ENCODE data around the gene ZC3H15.
"Not testable (repeated sequence)": the region's sequence is repeated elsewhere in the genome, so short reads cannot be mapped to it uniquely, and the experiment has no call there.

The ZC3H15 gene

DNA sequence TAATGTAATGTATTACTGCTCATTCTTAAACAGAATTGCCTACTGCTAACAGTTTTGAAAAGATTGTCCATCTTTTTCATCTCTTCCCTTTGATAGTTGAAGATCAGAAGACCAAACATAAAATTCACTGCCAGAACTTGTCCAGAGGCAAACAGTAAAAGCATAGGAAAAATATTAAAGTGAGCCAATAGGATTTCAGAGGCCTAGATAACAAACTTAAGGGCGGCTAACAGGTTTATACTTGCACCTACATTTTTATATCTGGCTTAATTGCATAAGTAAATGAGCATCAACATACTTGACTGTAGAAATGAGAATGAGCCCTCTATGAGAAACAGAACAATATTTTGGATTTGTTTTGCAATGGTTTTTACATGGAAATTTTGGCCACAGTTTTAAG is 30.3 kb downstream of the ZC3H15 start:
- Histone ChIP-seq H3F3A (ENCODE audit: control insufficient read depth, insufficient read depth) (peaks cover 6% of the 10 kb centered on the region), H4K20me1 (ENCODE audit: control insufficient read depth, insufficient read depth, low read depth, low read length) (no peaks in the 10 kb centered on the region), H3K36me3 (ENCODE audit: control insufficient read depth, low read length) (peaks cover 59% of the 10 kb centered on the region), H3K79me2 (ENCODE audit: control insufficient read depth, low read length) (no peaks in the 10 kb centered on the region), H3K4me1 (ENCODE audit: control insufficient read depth, low read length) (no peaks in the 10 kb centered on the region), H3K9me3 (ENCODE audit: control insufficient read depth, insufficient read depth, low read length) (no peaks in the 10 kb centered on the region), H3K4me3 (ENCODE audit: low read length) (no peak overlapping the region), H3K27ac (ENCODE audit: low read depth, low read length) (no peak overlapping the region), H3K4me2 (ENCODE audit: low read length) (no peak overlapping the region), H3K27me3 (ENCODE audit: control insufficient read depth, low read length) (no peaks in the 10 kb centered on the region), H3K9me2 (replicated peaks; ENCODE audit: control insufficient read depth, low read length) (no peaks in the 10 kb centered on the region)
- no peak for TF ChIP-seq EZH2phosphoT487 (IDR thresholded peaks at IDR 0.05; ENCODE audit: borderline replicate concordance, low read length)
- TF ChIP-seq, protein P1, sequence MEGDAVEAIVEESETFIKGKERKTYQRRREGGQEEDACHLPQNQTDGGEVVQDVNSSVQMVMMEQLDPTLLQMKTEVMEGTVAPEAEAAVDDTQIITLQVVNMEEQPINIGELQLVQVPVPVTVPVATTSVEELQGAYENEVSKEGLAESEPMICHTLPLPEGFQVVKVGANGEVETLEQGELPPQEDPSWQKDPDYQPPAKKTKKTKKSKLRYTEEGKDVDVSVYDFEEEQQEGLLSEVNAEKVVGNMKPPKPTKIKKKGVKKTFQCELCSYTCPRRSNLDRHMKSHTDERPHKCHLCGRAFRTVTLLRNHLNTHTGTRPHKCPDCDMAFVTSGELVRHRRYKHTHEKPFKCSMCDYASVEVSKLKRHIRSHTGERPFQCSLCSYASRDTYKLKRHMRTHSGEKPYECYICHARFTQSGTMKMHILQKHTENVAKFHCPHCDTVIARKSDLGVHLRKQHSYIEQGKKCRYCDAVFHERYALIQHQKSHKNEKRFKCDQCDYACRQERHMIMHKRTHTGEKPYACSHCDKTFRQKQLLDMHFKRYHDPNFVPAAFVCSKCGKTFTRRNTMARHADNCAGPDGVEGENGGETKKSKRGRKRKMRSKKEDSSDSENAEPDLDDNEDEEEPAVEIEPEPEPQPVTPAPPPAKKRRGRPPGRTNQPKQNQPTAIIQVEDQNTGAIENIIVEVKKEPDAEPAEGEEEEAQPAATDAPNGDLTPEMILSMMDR (IDR thresholded peaks at IDR 0.05; ENCODE audit: low read depth, low read length, poor library complexity, severe bottlenecking): no peak

GRCh38 chr2:186517090-186517489 is 31.0 kb downstream of the ZC3H15 start:
- H3K4me3 ChIP-seq (ENCODE audit: low read length): no peak overlapping the region
- H3K36me3 ChIP-seq (ENCODE audit: control insufficient read depth, low read length): peaks cover 52% of the 10 kb centered on the region
- no peaks in the 10 kb centered on the region for H3K9me3 ChIP-seq (ENCODE audit: control insufficient read depth, insufficient read depth, low read length)
- no peak for TF ChIP-seq EZH2phosphoT487 (IDR thresholded peaks at IDR 0.05; ENCODE audit: borderline replicate concordance, low read length)
- TF ChIP-seq, protein P1 (IDR thresholded peaks at IDR 0.05; ENCODE audit: low read depth, low read length, poor library complexity, severe bottlenecking): no peak
- no peak overlapping the region for H3K27ac ChIP-seq (ENCODE audit: low read depth, low read length)
- peaks cover 6% of the 10 kb centered on the region for H3F3A ChIP-seq (ENCODE audit: control insufficient read depth, insufficient read depth)
- no peaks in the 10 kb centered on the region for H4K20me1 ChIP-seq (ENCODE audit: control insufficient read depth, insufficient read depth, low read depth, low read length)
- H3K4me2 ChIP-seq (ENCODE audit: low read length): no peak overlapping the region
- no peaks in the 10 kb centered on the region for H3K4me1 ChIP-seq (ENCODE audit: control insufficient read depth, low read length)
- no peaks in the 10 kb centered on the region for H3K9me2 ChIP-seq (replicated peaks; ENCODE audit: control insufficient read depth, low read length)
- no peaks in the 10 kb centered on the region for H3K27me3 ChIP-seq (ENCODE audit: control insufficient read depth, low read length)
- H3K79me2 ChIP-seq (ENCODE audit: control insufficient read depth, low read length): no peaks in the 10 kb centered on the region

DNA sequence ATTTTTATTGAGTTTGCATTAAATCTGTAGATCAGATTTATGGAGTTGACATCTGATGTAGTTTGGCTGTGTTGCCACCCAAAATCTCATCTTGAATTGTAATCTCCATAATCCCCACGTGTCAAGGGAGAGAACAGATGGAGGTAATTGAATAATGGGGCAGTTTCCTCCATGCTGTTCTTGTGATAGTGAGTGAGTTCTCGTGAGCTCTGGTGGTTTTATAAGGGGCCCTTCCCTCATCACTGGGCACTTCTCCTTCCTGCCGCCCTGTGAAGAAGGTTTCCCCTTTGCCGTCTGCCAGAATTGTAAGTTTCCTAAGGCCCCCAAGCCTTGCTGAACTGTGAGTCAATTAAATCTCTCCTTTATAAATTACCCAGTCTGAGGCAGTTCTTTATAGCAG is 32.2 kb downstream of the ZC3H15 start:
- Histone ChIP-seq H4K20me1 (ENCODE audit: control insufficient read depth, insufficient read depth, low read depth, low read length) (no peaks in the 10 kb centered on the region), H3K27ac (ENCODE audit: low read depth, low read length) (no peak overlapping the region), H3K4me2 (ENCODE audit: low read length) (no peak overlapping the region), H3F3A (ENCODE audit: control insufficient read depth, insufficient read depth) (peaks cover 6% of the 10 kb centered on the region), H3K36me3 (ENCODE audit: control insufficient read depth, low read length) (peaks cover 42% of the 10 kb centered on the region), H3K4me1 (ENCODE audit: control insufficient read depth, low read length) (no peaks in the 10 kb centered on the region), H3K79me2 (ENCODE audit: control insufficient read depth, low read length) (no peaks in the 10 kb centered on the region), H3K4me3 (ENCODE audit: low read length) (no peak overlapping the region), H3K9me3 (ENCODE audit: control insufficient read depth, insufficient read depth, low read length) (no peaks in the 10 kb centered on the region), H3K27me3 (ENCODE audit: control insufficient read depth, low read length) (no peaks in the 10 kb centered on the region), H3K9me2 (replicated peaks; ENCODE audit: control insufficient read depth, low read length) (no peaks in the 10 kb centered on the region)
- TF ChIP-seq, protein P1 (IDR thresholded peaks at IDR 0.05; ENCODE audit: low read depth, low read length, poor library complexity, severe bottlenecking): no peak
- no peak for TF ChIP-seq EZH2phosphoT487 (IDR thresholded peaks at IDR 0.05; ENCODE audit: borderline replicate concordance, low read length)

DNA sequence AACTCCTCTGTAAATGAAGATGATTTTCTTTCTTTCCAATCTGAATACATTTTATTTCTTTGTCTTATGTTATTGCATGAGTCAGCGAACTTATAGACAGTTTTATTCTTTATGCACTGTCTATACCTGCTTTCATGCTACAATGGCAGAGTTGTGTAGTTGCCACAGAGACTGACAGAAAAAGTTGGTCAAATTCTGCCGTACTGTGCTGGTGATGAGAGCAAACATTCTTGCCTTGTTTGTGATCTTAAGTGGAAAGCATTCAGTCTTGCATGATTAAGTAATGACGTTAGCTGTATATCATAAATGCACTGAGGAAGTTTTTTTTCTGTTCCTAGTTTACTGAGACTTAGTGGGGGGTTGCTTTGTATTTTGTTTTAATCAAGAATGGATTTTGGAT is 32.9 kb downstream of the ZC3H15 start:
- H3K4me3 ChIP-seq (ENCODE audit: low read length): no peak overlapping the region
- peaks cover 39% of the 10 kb centered on the region for H3K36me3 ChIP-seq (ENCODE audit: control insufficient read depth, low read length)
- no peaks in the 10 kb centered on the region for H3K79me2 ChIP-seq (ENCODE audit: control insufficient read depth, low read length)
- no peaks in the 10 kb centered on the region for H3K9me3 ChIP-seq (ENCODE audit: control insufficient read depth, insufficient read depth, low read length)
- H3F3A ChIP-seq (ENCODE audit: control insufficient read depth, insufficient read depth): peaks cover 6% of the 10 kb centered on the region
- H3K4me1 ChIP-seq (ENCODE audit: control insufficient read depth, low read length): no peaks in the 10 kb centered on the region
- no peaks in the 10 kb centered on the region for H4K20me1 ChIP-seq (ENCODE audit: control insufficient read depth, insufficient read depth, low read depth, low read length)
- H3K9me2 ChIP-seq (replicated peaks; ENCODE audit: control insufficient read depth, low read length): no peaks in the 10 kb centered on the region
- H3K27me3 ChIP-seq (ENCODE audit: control insufficient read depth, low read length): no peaks in the 10 kb centered on the region
- no peak overlapping the region for H3K4me2 ChIP-seq (ENCODE audit: low read length)
- no peak overlapping the region for H3K27ac ChIP-seq (ENCODE audit: low read depth, low read length)
- TF ChIP-seq, protein P1 (IDR thresholded peaks at IDR 0.05; ENCODE audit: low read depth, low read length, poor library complexity, severe bottlenecking): no peak
- no peak for TF ChIP-seq EZH2phosphoT487 (IDR thresholded peaks at IDR 0.05; ENCODE audit: borderline replicate concordance, low read length)

DNA sequence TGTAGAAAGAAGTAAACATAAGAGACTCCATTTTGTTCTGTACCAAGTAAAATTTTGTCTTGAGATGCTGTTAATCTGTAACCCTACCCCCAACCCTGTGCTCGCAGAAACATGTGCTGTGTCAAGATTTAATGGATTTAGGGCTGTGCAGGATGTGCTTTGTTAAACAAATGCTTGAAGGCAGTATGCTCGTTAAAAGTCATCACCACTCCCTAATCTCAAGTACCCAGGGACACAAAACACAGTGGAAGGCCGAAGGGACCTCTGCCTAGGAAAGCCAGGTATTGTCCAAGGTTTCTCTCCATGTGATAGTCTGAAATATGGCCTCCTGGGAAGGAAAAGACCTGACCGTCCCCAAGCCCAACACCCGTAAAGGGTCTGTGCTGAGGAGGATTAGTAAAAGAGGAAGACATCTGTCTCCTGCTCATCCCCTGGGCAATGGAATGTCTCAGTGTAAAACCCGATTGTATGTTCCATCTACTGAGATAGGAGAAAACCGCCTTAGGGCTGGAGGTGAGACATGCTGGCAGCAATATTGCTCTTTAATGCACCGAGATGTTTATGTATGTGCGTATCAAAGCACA is 35.6 kb downstream of the ZC3H15 start:
- not testable (repeated sequence) for H3K27ac ChIP-seq (ENCODE audit: low read depth, low read length); H3K4me3 ChIP-seq (ENCODE audit: low read length); H3K4me2 ChIP-seq (ENCODE audit: low read length); H4K20me1 ChIP-seq (ENCODE audit: control insufficient read depth, insufficient read depth, low read depth, low read length); H3K4me1 ChIP-seq (ENCODE audit: control insufficient read depth, low read length); H3K9me3 ChIP-seq (ENCODE audit: control insufficient read depth, insufficient read depth, low read length); H3K27me3 ChIP-seq (ENCODE audit: control insufficient read depth, low read length); H3K79me2 ChIP-seq (ENCODE audit: control insufficient read depth, low read length); H3F3A ChIP-seq (ENCODE audit: control insufficient read depth, insufficient read depth); H3K9me2 ChIP-seq (replicated peaks; ENCODE audit: control insufficient read depth, low read length)
- peaks cover 34% of the 10 kb centered on the region for H3K36me3 ChIP-seq (ENCODE audit: control insufficient read depth, low read length)
